ENCODE data around the gene IMP3. TPM values are rescaled to one million over a fixed set of nuclear protein-coding genes. Genes with fewer than 3 reads are reported as not detected.

IMP3 gene
- total and polyA plus RNA-seq, 8 donors, result 3.5 to 137 (median 74.1) TPM

DNA sequence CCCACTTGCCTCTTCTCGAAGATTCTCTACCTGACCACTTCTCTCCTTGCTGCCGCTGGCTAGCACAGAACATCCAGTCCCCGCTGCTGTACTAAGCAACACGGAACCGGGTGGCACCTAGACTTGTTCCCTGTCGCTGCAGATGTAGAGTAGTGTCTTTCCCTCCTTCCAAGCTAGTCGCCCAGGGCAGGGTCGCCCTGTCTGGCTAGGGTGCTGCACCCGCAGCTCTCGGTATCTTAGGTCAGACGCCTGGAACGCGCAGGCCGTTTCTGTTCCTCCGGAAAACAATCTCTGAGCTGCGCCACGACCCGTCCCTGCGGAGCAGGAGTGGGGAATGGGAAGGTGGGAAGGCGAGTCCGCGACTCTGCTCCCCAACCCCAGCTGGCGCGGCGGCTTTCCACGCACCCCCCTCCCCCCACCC lies 6.9 kb upstream of the IMP3 start:
- TF ChIP-seq POLR2AphosphoS5 (IDR thresholded peaks at IDR 0.05), result peak in 2 of 3 donors; percentile 57 to 71
- peak; percentile 73 for TF ChIP-seq EP300 (IDR thresholded peaks at IDR 0.05)
- TF ChIP-seq POLR2A (IDR thresholded peaks at IDR 0.05), result no peak
- peak overlapping the region; percentile 66 to 91 (median 81) for H3K4me3 ChIP-seq
- DNase-seq, result peak in 1 of 2 donors; percentile 63
- 1 to 13% (median 2%) methylated on average over 4 to 26 of the region's 26 CpGs for whole genome bisulfite sequencing, 5 donors
- H3K27me3 ChIP-seq, result no peaks in the 10 kb centered on the region
- intact Hi-C loops (cut with DNase I; ENCODE audit: low total_unique reads), result no loop called here
- H3K36me3 ChIP-seq, result peaks cover 0 to 15% (median 8%) of the 10 kb centered on the region in 4 donors
- peaks cover 46 to 51% (median 49%) of the 10 kb centered on the region in 4 donors for H3K4me1 ChIP-seq
- H3K9me3 ChIP-seq, result no peaks in the 10 kb centered on the region
- peak overlapping the region; percentile 93 to 97 (median 96) for H3K27ac ChIP-seq

DNA sequence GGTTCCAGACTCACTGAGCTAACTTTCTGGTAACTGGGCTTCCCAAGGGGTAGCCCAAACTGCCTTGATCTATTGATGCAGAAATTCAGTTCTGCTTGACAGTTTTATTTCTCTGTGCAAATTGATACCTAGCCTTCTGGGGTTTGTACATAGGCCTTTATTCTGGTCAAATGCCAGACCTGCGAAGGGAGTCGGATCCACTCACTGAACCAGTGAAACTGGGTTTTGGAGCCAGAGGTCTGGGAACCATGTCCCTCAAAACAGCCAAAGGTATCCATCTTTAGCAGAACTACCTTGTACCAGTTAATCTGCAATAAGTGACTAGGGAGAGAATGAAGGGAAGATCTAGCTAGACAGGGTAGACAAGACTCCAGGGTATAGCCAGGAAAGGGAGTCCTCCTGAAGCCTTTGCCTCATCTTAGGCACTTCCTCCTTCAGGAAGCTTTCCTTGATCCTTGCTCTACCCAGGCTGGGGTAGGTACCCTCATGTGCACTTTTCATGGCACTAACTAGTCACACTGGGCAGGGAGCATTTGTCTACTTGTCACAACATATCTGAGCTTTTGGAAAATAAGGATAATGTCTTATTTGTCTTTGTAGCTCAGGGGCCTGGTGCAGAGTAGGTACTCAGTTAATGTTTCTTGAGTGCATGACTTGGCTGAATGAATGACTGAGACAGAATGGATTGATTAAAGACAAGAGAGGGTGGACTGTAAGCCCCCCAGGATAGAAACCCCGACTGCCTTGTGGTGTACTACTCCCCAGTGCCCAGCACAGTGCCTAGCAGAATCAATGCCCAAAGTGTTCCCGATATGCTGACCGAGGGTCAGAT lies 6.3 kb upstream of the IMP3 start:
- WGBS, 5 donors, result 20 to 36% (median 30%) methylated on average over 5 of the region's 5 CpGs
- Histone ChIP-seq H3K27me3 (no peaks in the 10 kb centered on the region), H3K27ac (peak overlapping the region; percentile 93 to 97 (median 96)), H3K4me3 (peak overlapping the region; percentile 66 to 91 (median 81)), H3K4me1 (peaks cover 40 to 50% (median 45%) of the 10 kb centered on the region in 4 donors), H3K36me3 (peaks cover 0 to 15% (median 8%) of the 10 kb centered on the region in 4 donors), H3K9me3 (no peaks in the 10 kb centered on the region)
- DNase-seq, result no peak
- intact Hi-C loops (cut with DNase I; ENCODE audit: low total_unique reads), result no loop called here
- no peak for TF ChIP-seq POLR2AphosphoS5 (IDR thresholded peaks at IDR 0.05)
- no peak for TF ChIP-seq POLR2A (IDR thresholded peaks at IDR 0.05)
- no peak for TF ChIP-seq EP300 (IDR thresholded peaks at IDR 0.05)
- TF ChIP-seq, protein P1, sequence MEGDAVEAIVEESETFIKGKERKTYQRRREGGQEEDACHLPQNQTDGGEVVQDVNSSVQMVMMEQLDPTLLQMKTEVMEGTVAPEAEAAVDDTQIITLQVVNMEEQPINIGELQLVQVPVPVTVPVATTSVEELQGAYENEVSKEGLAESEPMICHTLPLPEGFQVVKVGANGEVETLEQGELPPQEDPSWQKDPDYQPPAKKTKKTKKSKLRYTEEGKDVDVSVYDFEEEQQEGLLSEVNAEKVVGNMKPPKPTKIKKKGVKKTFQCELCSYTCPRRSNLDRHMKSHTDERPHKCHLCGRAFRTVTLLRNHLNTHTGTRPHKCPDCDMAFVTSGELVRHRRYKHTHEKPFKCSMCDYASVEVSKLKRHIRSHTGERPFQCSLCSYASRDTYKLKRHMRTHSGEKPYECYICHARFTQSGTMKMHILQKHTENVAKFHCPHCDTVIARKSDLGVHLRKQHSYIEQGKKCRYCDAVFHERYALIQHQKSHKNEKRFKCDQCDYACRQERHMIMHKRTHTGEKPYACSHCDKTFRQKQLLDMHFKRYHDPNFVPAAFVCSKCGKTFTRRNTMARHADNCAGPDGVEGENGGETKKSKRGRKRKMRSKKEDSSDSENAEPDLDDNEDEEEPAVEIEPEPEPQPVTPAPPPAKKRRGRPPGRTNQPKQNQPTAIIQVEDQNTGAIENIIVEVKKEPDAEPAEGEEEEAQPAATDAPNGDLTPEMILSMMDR (IDR thresholded peaks at IDR 0.05), result no peak

DNA sequence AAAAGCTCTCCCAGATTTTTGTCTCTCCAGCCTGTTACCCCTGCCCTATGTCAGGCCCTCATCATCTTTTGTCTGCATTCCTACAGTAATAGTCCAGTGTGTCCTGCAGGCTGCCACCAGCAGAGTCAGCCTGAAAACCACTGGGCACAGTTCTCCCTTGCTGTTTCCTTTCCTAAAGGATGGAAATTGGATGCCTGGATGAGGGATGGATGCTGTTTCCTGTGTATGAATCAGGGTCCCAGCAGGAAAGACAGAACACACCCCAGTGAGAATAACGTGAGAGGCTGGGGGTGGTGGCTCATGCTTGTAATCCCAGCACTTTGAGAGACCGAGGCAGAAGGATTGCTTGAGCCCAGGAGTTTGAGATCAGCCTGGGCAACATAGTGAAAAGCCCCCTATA lies 4.4 kb upstream of the IMP3 start:
- Histone ChIP-seq H3K36me3 (peaks cover 0 to 2% (median under 1%) of the 10 kb centered on the region in 4 donors), H3K4me3 (no peak overlapping the region), H3K27me3 (no peaks in the 10 kb centered on the region), H3K9me3 (no peaks in the 10 kb centered on the region), H3K4me1 (peaks cover 21 to 41% (median 38%) of the 10 kb centered on the region in 4 donors), H3K27ac (no peak overlapping the region)
- intact Hi-C loops (cut with DNase I; ENCODE audit: low total_unique reads), result no loop called here
- DNase-seq, result no peak
- no peak for TF ChIP-seq EP300 (IDR thresholded peaks at IDR 0.05)
- no peak for TF ChIP-seq POLR2A (IDR thresholded peaks at IDR 0.05)
- TF ChIP-seq, protein P1 (IDR thresholded peaks at IDR 0.05), result no peak
- no peak for TF ChIP-seq POLR2AphosphoS5 (IDR thresholded peaks at IDR 0.05)
- WGBS, 5 donors, result 63 to 92% (median 85%) methylated on average over 2 of the region's 2 CpGs

DNA sequence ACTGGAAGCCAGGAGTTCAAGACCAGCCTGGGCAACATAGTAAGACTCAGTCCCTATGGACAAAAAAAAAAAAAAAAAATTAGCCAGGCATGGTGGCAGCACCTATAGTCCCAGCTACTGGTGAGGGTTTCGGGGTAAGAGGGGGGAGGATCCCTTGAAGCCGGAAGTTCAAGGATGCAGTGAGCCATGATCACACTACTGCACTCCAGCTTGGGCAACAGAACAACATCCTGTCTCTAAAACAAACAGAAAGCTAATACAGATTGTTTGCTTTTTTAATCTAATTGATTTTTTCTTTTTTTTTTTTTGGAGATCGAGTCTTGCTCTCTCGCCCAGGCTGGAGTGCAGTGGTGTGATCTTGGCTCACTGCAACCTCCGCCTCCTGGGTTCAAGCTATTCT lies 1.6 kb upstream of the IMP3 start:
- Histone ChIP-seq H3K27me3 (no peaks in the 10 kb centered on the region), H3K36me3 (peaks cover 0 to 10% (median 0%) of the 10 kb centered on the region in 4 donors), H3K27ac (peak overlapping the region in 2 of 5 donors; percentile 93 to 95), H3K4me1 (peaks cover 21 to 54% (median 51%) of the 10 kb centered on the region in 4 donors), H3K9me3 (no peaks in the 10 kb centered on the region), H3K4me3 (no peak overlapping the region)
- TF ChIP-seq EP300 (IDR thresholded peaks at IDR 0.05), result no peak
- TF ChIP-seq POLR2AphosphoS5 (IDR thresholded peaks at IDR 0.05), result no peak
- TF ChIP-seq, protein P1 (IDR thresholded peaks at IDR 0.05), result no peak
- no peak for TF ChIP-seq POLR2A (IDR thresholded peaks at IDR 0.05)
- no peak for DNase-seq
- intact Hi-C loops (cut with DNase I; ENCODE audit: low total_unique reads), result no loop called here
- 37 to 69% (median 49%) methylated on average over 5 of the region's 5 CpGs for WGBS, 5 donors
